ENCODE results near the gene CDAN1. TPM values are rescaled to one million over a fixed set of nuclear protein-coding genes. Genes with fewer than 3 reads are reported as not detected.

The CDAN1 gene
- total and polyA plus RNA-seq, 2 of the 8 experiments (the other 6 are each of a cell fraction or from before 2014, with no cell fraction given), result 4.5 to 18.6 TPM

DNA sequence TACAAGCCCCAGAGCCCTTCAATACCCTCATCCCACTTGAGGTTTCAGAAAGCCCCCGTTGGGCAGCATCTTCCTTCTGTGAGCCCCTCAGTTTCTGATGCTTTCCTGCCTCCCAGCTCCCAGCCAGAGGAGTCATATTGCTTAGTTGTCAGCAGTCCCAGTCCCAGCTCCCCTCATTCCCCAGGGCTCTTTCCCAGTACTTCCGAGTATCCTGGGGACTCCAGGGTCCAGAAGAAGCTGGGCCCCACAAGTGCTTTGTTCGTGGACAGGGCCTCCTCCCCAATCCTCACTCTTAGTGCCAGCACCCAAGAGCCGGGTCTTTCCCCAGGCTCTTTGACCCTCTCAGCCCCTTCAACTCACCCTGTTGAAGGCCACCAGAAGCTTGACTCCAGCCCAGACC is 43.9 kb downstream of the CDAN1 start:
- no peak overlapping the region for H3K4me3 ChIP-seq (ENCODE audit: extremely low read depth in 1 of 4, insufficient read depth in 2 of 4, low read depth in 3 of 4, low read length in 4 of 4)
- no peak overlapping the region for H4K5ac ChIP-seq (ENCODE audit: insufficient read length, low read depth, low read length)
- CTCF ChIA-PET (ENCODE audit: partially characterized antibody), result interaction anchor here (1.1 kb wide), 1 partner anchor 11 kb away, joined by 3 read pairs; no protein-coding TSS in a partner anchor
- no peak overlapping the region for H3K23ac ChIP-seq (ENCODE audit: insufficient read length)
- FAIRE-seq (no peak), DNase-seq (ENCODE audit: low read depth in 1 of 2, low spot score in 2 of 2) (no peak)
- no peak overlapping the region for H2BK5ac ChIP-seq (ENCODE audit: low read depth, low read length)
- H3K79me1 ChIP-seq (ENCODE audit: low read depth, low read length), result no peaks in the 10 kb centered on the region
- POLR2A ChIA-PET (ENCODE audit: partially characterized antibody), result no interaction called here
- H3K14ac ChIP-seq (ENCODE audit: insufficient read length), result no peak overlapping the region
- peaks cover 1 to 2% of the 10 kb centered on the region in 2 experiments for H4K20me1 ChIP-seq (replicated peaks in 1 of 2; ENCODE audit: control insufficient read depth in 1 of 2, insufficient read depth in 2 of 2, low read length in 2 of 2)
- H2BK12ac ChIP-seq (ENCODE audit: low read depth, low read length), result no peak overlapping the region
- H2BK120ac ChIP-seq (replicated peaks; ENCODE audit: low read depth, low read length), result no peak overlapping the region
- no peak overlapping the region for H3K27ac ChIP-seq (ENCODE audit: low read depth, low read length)
- H3K18ac ChIP-seq (ENCODE audit: extremely low read depth, low read length), result no peak overlapping the region
- H2BK15ac ChIP-seq (ENCODE audit: low read length), result no peak overlapping the region
- no peak overlapping the region for H3K4ac ChIP-seq (replicated peaks; ENCODE audit: insufficient read length, low read depth, low read length)
- H2BK20ac ChIP-seq (ENCODE audit: low read length), result no peak overlapping the region
- WGBS, 2 experiments (ENCODE audit: extremely low coverage in 1 of 2, insufficient coverage in 1 of 2, insufficient read length in 1 of 2, insufficient replicate concordance in 2 of 2, low coverage in 1 of 2, low lambda C conversion rate in 2 of 2, missing lambda C conversion rate in 1 of 2), result 83% methylated on average over 4 of the region's 4 CpGs; no CpG with 5 or more reads in 1 of the 2 experiments
- peaks cover 0 to 12% (median under 1%) of the 10 kb centered on the region in 4 experiments; a peak in 3 of 8 replicates for H3K36me3 ChIP-seq (ENCODE audit: control insufficient read depth in 2 of 4, insufficient read depth in 4 of 4, low read length in 3 of 4)
- no peak overlapping the region for H3K9ac ChIP-seq (replicated peaks in 1 of 4; ENCODE audit: extremely low read depth in 1 of 4, low read depth in 3 of 4, low read length in 3 of 4)
- H2AFZ ChIP-seq (ENCODE audit: low read length), result no peak overlapping the region
- H4K91ac ChIP-seq (replicated peaks; ENCODE audit: insufficient read length, low read length), result no peak overlapping the region
- H3K9me3 ChIP-seq (ENCODE audit: insufficient read depth in 2 of 2, low read depth in 1 of 2, low read length in 1 of 2), result no peaks in the 10 kb centered on the region
- H3K27me3 ChIP-seq (replicated peaks in 1 of 4; ENCODE audit: control insufficient read depth in 3 of 4, extremely low read depth in 1 of 4, insufficient read depth in 3 of 4, low read length in 3 of 4), result no peaks in the 10 kb centered on the region
- no peaks in the 10 kb centered on the region for H3K4me1 ChIP-seq (replicated peaks in 1 of 4; ENCODE audit: control insufficient read depth in 3 of 4, insufficient read depth in 4 of 4, low read length in 3 of 4)
- no peak overlapping the region for H3K4me2 ChIP-seq (ENCODE audit: insufficient read depth in 1 of 2, low read depth in 2 of 2, low read length in 2 of 2)
- H3K79me2 ChIP-seq (ENCODE audit: control insufficient read depth in 1 of 2, insufficient read depth in 2 of 2, low read length in 2 of 2), result no peaks in the 10 kb centered on the region
- H2AK5ac ChIP-seq (ENCODE audit: low read depth, low read length), result no peak overlapping the region
- no peak overlapping the region for H4K8ac ChIP-seq (ENCODE audit: extremely low read depth, insufficient read depth, low read length)
- no peak overlapping the region for H3K56ac ChIP-seq (replicated peaks; ENCODE audit: insufficient read length, low read depth, low read length)
- no peaks in the 10 kb centered on the region for H3K23me2 ChIP-seq (ENCODE audit: low read depth, low read length)
- no peak for TF ChIP-seq CHD1 (IDR thresholded peaks at IDR 0.05; ENCODE audit: low read depth, low read length)
- no peak for TF ChIP-seq POU5F1 (IDR thresholded peaks at IDR 0.05; ENCODE audit: low read depth, low read length)
- TF ChIP-seq, protein P1, sequence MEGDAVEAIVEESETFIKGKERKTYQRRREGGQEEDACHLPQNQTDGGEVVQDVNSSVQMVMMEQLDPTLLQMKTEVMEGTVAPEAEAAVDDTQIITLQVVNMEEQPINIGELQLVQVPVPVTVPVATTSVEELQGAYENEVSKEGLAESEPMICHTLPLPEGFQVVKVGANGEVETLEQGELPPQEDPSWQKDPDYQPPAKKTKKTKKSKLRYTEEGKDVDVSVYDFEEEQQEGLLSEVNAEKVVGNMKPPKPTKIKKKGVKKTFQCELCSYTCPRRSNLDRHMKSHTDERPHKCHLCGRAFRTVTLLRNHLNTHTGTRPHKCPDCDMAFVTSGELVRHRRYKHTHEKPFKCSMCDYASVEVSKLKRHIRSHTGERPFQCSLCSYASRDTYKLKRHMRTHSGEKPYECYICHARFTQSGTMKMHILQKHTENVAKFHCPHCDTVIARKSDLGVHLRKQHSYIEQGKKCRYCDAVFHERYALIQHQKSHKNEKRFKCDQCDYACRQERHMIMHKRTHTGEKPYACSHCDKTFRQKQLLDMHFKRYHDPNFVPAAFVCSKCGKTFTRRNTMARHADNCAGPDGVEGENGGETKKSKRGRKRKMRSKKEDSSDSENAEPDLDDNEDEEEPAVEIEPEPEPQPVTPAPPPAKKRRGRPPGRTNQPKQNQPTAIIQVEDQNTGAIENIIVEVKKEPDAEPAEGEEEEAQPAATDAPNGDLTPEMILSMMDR (IDR thresholded peaks at IDR 0.05; ENCODE audit: control extremely low read depth in 1 of 3, insufficient read depth in 1 of 3, low read depth in 1 of 3, low read length in 3 of 3), result no peak
- TF ChIP-seq TAF7 (optimal IDR thresholded peaks at IDR 0.05; ENCODE audit: borderline replicate concordance, low read depth, low read length), result no peak
- no peak for TF ChIP-seq JUND (IDR thresholded peaks at IDR 0.05; ENCODE audit: low read length)
- TF ChIP-seq BCL11A (IDR thresholded peaks at IDR 0.05; ENCODE audit: low read depth in 2 of 2, low read length in 2 of 2), result no peak
- no peak for TF ChIP-seq POLR2AphosphoS5 (IDR thresholded peaks at IDR 0.05; ENCODE audit: low read depth, low read length)
- TF ChIP-seq GABPA (IDR thresholded peaks at IDR 0.05; ENCODE audit: borderline replicate concordance, insufficient read depth, low read length), result no peak
- TF ChIP-seq CBX8 (IDR thresholded peaks at IDR 0.05; ENCODE audit: borderline replicate concordance, low read depth, low read length), result no peak
- TF ChIP-seq HDAC2 (IDR thresholded peaks at IDR 0.05; ENCODE audit: borderline replicate concordance in 1 of 2, low read depth in 2 of 2, low read length in 2 of 2), result no peak
- no peak for TF ChIP-seq GTF2F1 (IDR thresholded peaks at IDR 0.05; ENCODE audit: borderline replicate concordance, low read depth, low read length)
- TF ChIP-seq CREB1 (IDR thresholded peaks at IDR 0.05), result no peak
